Stimulated activated CD4-positive, alpha-beta T cell treated with anti-CD3 and anti-CD28 coated beads, Interleukin-2, amount 100 ng/mL, for 4 hours (primary cell): ENCODE results near the gene CHCHD3.

Experiments used
- DNase-seq: peaks from one replicate; pipeline ENCODE4 v3.0.0-alpha.2; 2020; ENCODE audit warnings: low read depth

CHCHD3 gene

DNA sequence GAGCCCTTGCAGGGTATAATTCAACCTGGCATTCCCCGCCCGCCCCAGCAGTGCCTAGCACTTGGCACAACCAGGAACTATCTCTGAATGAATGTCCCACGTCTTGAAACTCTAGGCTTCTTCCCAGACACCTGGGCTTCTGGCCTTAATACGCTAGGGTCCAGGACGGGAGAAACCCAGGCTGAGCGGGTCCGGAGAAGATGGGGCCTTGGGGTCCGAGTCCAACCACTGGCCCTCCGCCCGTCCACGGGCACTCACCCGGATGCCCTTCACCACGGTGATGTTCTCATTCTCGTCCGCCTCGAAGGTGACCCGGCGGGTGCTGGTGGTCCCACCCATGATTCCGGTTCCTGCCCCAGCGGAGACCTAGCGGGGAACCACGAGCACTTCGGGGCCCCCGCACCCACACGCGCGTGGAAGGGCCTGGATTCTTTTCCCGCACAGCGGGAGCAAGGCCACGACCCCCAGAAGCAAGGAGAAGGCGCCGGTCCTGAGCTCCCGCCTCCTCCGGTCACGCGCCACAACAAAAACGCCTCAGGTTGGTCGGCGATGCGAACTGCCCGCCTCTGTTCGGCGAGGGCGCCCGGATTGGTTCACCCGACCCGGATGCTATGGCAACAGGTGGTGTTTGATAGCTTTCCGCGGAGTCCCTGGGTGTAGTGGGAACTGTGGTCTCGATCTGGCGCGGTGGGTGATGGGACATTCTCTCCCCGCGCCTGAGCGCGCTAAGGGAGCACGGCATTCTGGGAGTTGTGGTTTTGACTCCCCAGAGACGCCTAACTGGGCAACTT lies at the start of gene CHCHD3:
Gene CHCHD3, minus strand, starts transcription at position 492 of the 791 bp plus-strand sequence. Its CDS starts 153 bp downstream, at position 339.
- DNase-seq: peak; percentile 94

GRCh38 chr7:133130166-133130565 lies 48.3 kb upstream of the CHCHD3 start:
- DNase-seq: no peak

GRCh38 chr7:133126422-133126821 lies 44.5 kb upstream of the CHCHD3 start:
- DNase-seq: no peak

DNA sequence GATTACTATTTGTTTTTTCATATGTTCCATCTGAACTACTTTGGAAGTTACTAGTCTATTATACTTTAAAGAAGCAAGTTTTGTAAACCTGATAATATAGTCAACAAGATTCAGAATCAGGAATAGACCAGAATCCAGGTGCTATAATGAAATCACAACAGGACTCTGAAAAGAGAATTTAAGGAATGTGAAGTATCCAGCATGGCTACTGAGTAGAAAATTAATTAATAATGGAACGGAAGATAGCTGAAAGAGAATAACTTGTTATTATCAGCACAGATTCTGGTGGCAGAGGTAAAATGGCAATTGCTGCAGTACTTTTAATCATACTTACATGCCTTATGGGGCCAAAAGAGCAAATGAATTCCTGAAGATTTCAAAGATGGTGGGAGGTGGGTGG lies 43.1 kb upstream of the CHCHD3 start:
- no peak for DNase-seq

DNA sequence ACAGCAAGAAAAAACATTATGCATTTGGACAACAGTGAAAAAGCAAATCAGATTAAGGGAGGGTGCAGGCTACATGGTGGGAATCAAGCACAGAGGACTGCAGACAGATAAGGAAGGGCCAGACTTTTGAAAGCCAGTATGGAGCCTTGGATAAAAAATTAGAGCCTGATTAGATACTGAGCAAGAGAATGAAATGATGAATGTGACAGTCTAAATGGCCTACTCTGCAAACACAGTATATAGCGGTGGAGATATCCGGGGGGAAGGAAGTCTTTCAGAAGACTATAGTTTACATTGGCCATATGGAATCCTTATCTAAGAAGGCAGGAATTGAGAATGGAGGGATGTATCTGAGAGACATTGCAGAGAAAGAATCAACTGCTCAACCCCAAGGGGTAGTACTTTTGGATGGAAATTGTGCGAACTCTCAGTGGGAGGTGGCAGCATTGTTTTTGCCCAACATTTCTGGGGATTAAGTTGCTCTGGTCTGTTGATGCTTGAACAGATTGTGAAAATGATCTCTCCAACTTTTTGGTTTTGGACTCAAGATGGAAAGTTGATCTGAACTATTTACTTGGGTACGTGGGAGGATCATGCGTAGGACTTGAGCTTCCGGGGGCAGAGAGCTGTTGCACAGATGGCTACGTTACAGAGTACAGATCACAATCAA lies 39.4 kb upstream of the CHCHD3 start:
- no peak for DNase-seq

DNA sequence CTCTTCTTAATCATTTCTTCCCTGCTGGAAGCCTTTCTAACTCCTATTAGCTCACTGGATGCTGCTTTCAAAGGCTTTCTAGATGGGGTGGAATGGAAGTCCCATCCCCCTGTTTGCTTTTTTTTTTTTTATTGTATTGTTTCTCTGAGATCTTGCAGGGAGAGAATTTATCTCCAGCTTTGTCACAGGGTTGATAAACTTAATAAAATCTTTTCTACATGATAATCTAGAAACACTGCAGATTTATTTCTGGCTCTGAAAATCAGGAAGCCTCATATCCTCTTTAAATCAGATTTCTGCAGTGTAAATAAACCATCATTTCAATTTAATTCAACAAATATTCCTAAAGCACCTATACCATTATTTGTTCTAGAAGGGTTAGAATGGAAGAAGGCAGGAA lies 37.2 kb upstream of the CHCHD3 start:
- no peak for DNase-seq

GRCh38 chr7:133118261-133118660 lies 36.4 kb upstream of the CHCHD3 start:
- DNase-seq: no peak

- DNase-seq: no peak
Measured at GRCh38 chr7:133117452-133117851, 35.6 kb upstream of the CHCHD3 start.

- no peak for DNase-seq
Measured at GRCh38 chr7:133115596-133115995, 33.7 kb upstream of the CHCHD3 start.

DNA sequence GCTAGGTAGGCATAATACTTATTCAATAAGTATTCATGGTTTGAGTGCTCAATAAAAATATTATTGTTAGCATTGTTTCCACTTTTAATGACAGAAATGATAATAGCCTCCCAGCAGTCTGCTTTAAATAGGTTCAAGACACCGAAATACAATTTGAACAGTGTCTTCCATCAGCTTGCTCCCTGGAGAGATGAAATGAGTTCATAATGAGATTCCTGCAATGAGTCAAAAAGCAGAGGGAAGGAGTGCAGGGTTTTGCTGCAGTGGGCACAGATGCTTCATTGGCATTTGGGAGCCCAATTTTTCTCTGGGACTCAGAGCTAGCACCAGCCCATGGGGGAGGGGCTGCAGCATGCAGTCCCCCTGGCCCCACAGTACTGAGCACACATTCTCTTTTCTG lies 32.6 kb upstream of the CHCHD3 start:
- DNase-seq: no peak

DNA sequence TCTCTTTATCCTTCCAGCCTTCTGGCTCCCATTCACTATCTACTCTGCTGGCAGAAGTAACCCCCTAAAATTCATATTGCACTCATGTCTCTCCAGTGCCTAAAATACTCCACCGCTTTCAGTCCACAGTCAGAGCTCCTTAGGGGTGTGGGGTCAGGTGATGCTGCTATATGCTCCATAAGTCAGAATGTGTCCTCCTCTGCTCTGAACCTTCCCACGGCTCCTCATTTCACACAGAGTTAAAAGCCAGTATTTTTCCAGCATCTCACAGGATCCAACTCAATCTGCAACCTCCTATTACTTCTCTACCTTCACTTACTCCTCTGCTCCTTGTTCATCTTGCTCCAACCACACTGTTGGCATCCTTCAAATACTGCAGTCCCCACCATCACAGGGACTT lies 31.1 kb upstream of the CHCHD3 start:
- DNase-seq: no peak

- no peak for DNase-seq
Measured at GRCh38 chr7:133112335-133112734, 30.4 kb upstream of the CHCHD3 start.

- no peak for DNase-seq
Measured at GRCh38 chr7:133110312-133110711, 28.4 kb upstream of the CHCHD3 start.

GRCh38 chr7:133109816-133110215 lies 27.9 kb upstream of the CHCHD3 start:
- no peak for DNase-seq

DNA sequence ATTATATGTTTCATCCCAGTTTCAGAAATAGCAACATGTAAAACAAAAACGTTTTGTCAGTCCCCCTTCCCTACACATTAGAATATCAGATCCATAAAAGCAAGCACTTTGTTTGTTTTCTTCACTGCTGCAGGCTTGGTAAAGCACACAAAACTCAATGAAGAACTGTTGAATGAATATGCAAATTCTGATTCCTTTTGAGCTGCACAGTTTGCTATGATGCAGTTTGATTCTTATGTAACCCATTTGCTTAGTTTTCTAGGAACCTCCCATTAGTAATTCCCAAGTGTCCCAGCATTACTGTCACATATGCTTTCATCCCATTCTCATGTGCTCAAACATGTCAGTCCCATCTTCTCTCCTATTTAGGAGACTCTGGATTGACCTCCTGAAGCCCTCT lies 26.1 kb upstream of the CHCHD3 start:
- DNase-seq: no peak

DNA sequence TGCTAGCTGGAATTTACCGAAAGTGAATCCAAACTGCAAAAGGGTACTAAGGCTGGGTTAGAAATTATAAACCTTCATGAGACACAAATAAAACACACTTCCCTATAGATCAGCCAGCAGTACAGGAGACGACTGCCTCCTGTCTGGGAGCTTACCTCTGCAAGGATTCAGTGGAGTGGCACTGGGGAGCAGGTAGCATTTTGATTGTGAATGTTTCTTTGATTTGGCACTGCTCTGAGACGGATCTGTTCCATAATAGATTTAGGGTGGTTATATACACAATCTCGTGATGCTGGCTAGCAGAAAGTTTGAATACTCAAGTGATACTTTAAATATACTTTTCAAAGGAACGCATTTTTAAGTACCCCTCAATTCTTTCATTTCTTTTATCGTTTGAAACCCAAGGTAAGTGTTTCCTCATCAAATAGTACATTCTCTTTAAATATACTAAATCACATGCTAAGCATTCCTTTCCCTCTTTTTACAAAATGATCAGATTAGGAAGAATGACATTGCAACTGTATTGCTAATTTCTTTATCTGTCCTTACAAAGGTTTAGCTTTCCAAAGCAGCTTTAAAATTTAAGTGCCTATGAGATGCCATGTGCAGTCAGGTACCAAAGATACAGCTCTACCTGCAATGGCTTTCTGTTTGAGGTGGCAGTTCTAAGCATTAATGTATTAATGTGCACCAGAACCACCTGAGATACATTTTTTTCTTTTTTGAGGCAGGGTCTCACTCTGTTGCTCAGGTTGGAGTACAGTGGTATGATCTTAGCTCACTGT lies 20.6 kb upstream of the CHCHD3 start:
- no peak for DNase-seq

GRCh38 chr7:133099633-133100286 lies 17.9 kb upstream of the CHCHD3 start:
- DNase-seq: no peak

DNA sequence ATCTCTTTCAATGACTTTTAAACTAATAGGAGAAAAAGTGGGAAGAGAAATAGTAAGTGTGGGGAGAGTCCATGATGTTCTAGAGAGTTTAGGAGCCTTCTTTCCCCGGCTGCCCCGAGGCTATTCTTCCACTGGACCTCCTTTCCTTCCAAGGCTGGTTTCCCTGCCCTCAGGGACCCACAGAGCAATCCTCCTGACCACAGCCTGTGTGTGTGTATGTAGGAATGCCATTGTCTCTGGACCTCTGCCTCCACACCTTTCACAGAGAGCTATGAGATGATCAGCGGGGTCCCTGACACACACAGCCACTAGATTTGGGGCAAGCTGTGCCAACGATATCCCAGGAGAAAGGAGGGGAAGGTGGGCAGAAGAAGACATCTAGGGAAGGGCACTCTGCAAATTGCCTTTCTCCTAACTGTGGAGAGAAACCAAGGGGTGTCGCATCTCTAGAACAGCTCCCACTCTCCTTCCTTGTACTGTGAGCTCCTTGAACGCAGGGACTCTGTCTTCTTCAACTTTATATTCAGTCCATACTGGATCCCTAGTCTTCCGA lies 13.3 kb upstream of the CHCHD3 start:
- no peak for DNase-seq

- DNase-seq: no peak
Measured at GRCh38 chr7:133091943-133092464, 10.1 kb upstream of the CHCHD3 start.

DNA sequence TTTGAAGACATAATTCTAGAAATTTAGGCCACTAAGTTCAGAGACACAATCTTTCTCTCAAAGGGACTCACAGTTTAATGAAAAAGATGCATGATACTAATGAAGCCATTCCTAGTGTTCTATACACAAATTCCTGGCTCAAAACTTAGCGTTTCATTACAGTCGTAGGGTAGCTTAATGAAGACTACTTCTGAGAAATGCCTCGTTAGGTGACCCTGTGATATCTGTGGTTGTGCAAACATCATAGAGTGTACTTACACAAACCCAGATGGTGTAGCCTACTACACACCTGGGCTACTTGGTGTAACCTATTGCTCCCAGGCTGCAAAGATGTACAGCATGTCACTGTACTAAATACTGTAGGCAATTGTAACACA lies 488 bp upstream of the CHCHD3 start:
- no peak for DNase-seq

GRCh38 chr7:133081119-133081598 lies 731 bp downstream of the CHCHD3 start:
- DNase-seq: no peak

- DNase-seq: no peak
Measured at GRCh38 chr7:133079296-133079695, 2.6 kb downstream of the CHCHD3 start.
